ENCODE data around the gene UVRAG. TPM values are rescaled to one million over a fixed set of nuclear protein-coding genes. Genes with fewer than 3 reads are reported as not detected.

UVRAG gene
- total RNA-seq, 3 donors from 2014 or later (not counting 1 experiment from before 2014, with no cell fraction given) = 39.9 to 52.5 (median 41.4) TPM

- intact Hi-C loops (cut with micrococcal nuclease) = no loop called here
Observed at GRCh38 chr11:76123248-76123647, 308.2 kb downstream of the UVRAG start.

GRCh38 chr11:76124905-76125770 lies 310.1 kb downstream of the UVRAG start:
- Histone ChIP-seq H3K4me1 (ENCODE audit: control insufficient read depth, insufficient read depth, low read length) (no peaks in the 10 kb centered on the region), H3K4me3 (ENCODE audit: low read length) (no peak overlapping the region), H3K27me3 (ENCODE audit: control insufficient read depth, insufficient read depth, low read length) (no peaks in the 10 kb centered on the region), H3K27ac (ENCODE audit: low read length) (no peak overlapping the region), H3K9me3 (ENCODE audit: control insufficient read depth, insufficient read depth, low read length) (no peaks in the 10 kb centered on the region), H3K36me3 (ENCODE audit: control insufficient read depth, insufficient read depth, low read length) (peaks cover 2% of the 10 kb centered on the region)
- no peak for TF ChIP-seq CTCF (IDR thresholded peaks at IDR 0.05)
- DNase-seq (no peak), ATAC-seq (no peak)
- Mint-ChIP-seq H3K36me3 (no peaks in the 10 kb centered on the region), H3K27ac (peak overlapping the region in 1 of 2 donors; percentile 17), H3K27me3 (ENCODE audit: low read depth in 2 of 2) (no peaks in the 10 kb centered on the region), H3K4me3 (no peak overlapping the region), H3K4me1 (peaks cover 0 to 13% of the 10 kb centered on the region in 2 donors), H3K9me3 (no peaks in the 10 kb centered on the region)
- WGBS (ENCODE audit: insufficient coverage) = 83% methylated on average over 8 of the region's 8 CpGs
- intact Hi-C loops (cut with micrococcal nuclease) = no loop called here

More at GRCh38 chr11:76123248-76123647, 308.2 kb downstream of the UVRAG start:
- no peak for ATAC-seq
- TF ChIP-seq CTCF (IDR thresholded peaks at IDR 0.05) = no peak
- Histone ChIP-seq H3K27ac (ENCODE audit: low read length) (no peak overlapping the region), H3K4me1 (ENCODE audit: control insufficient read depth, insufficient read depth, low read length) (no peaks in the 10 kb centered on the region), H3K9me3 (ENCODE audit: control insufficient read depth, insufficient read depth, low read length) (no peaks in the 10 kb centered on the region), H3K4me3 (ENCODE audit: low read length) (no peak overlapping the region), H3K36me3 (ENCODE audit: control insufficient read depth, insufficient read depth, low read length) (peaks cover under 1% of the 10 kb centered on the region), H3K27me3 (ENCODE audit: control insufficient read depth, insufficient read depth, low read length) (no peaks in the 10 kb centered on the region)
- no peak for DNase-seq
- H3K27me3 Mint-ChIP-seq (ENCODE audit: low read depth in 2 of 2) = no peaks in the 10 kb centered on the region
- no peaks in the 10 kb centered on the region for H3K36me3 Mint-ChIP-seq
- 55% methylated on average over 4 of the region's 4 CpGs for WGBS (ENCODE audit: insufficient coverage)
- H3K27ac Mint-ChIP-seq = no peak overlapping the region
- peaks cover 0 to 6% of the 10 kb centered on the region in 2 donors for H3K4me1 Mint-ChIP-seq
- no peaks in the 10 kb centered on the region for H3K9me3 Mint-ChIP-seq
- no peak overlapping the region for H3K4me3 Mint-ChIP-seq

- H3K4me3 ChIP-seq (ENCODE audit: low read length) = no peak overlapping the region
- no peak for DNase-seq
- no peaks in the 10 kb centered on the region for H3K36me3 Mint-ChIP-seq
- intact Hi-C loops (cut with micrococcal nuclease) = no loop called here
- H3K9me3 Mint-ChIP-seq = no peaks in the 10 kb centered on the region
- H3K4me1 ChIP-seq (ENCODE audit: control insufficient read depth, insufficient read depth, low read length) = no peaks in the 10 kb centered on the region
- no peaks in the 10 kb centered on the region for H3K27me3 Mint-ChIP-seq (ENCODE audit: low read depth in 2 of 2)
- no peaks in the 10 kb centered on the region for H3K9me3 ChIP-seq (ENCODE audit: control insufficient read depth, insufficient read depth, low read length)
- peaks cover 0 to 19% of the 10 kb centered on the region in 2 donors for H3K4me1 Mint-ChIP-seq
- 92% methylated on average over 2 of the region's 2 CpGs for WGBS (ENCODE audit: insufficient coverage)
- H3K27me3 ChIP-seq (ENCODE audit: control insufficient read depth, insufficient read depth, low read length) = no peaks in the 10 kb centered on the region
- H3K36me3 ChIP-seq (ENCODE audit: control insufficient read depth, insufficient read depth, low read length) = peaks cover 2% of the 10 kb centered on the region
- no peak for ATAC-seq
- H3K27ac Mint-ChIP-seq = no peak overlapping the region
- TF ChIP-seq CTCF (IDR thresholded peaks at IDR 0.05) = no peak
- H3K27ac ChIP-seq (ENCODE audit: low read length) = no peak overlapping the region
- no peak overlapping the region for H3K4me3 Mint-ChIP-seq
Observed at GRCh38 chr11:76129729-76130128, 314.7 kb downstream of the UVRAG start.

All from natural killer cell (primary cell).